Transverse colon (tissue), 4 donors: ENCODE measurements around the gene IWS1. TPM values are rescaled to one million over a fixed set of nuclear protein-coding genes. Genes with fewer than 3 reads are reported as not detected.
"Not testable (repeated sequence)": the region's sequence is repeated elsewhere in the genome, so short reads cannot be mapped to it uniquely, and the experiment has no call there.

ENCODE experiments used
- DNase-seq: peaks from one replicate; pipeline ENCODE4 v3.0.0-alpha.2; 2019
- H3K27ac ChIP-seq, 4 donors: fragments of 200-600 bp; sonication (generic); 2 replicates each; pipeline ENCODE4 v1.5.1; 2016 to 2018; ENCODE audit warnings: inconsistent platforms in 4 of 4
- H3K27me3 ChIP-seq: fragments of 200-600 bp; sonication (generic); 2 replicates; pipeline ENCODE4 v1.5.1; 2017; ENCODE audit warnings: inconsistent platforms
- H3K36me3 ChIP-seq, 4 donors: fragments of 200-600 bp; sonication (generic); 2 replicates each; pipeline ENCODE4 v1.5.1; 2017 to 2019; ENCODE audit warnings: inconsistent platforms in 4 of 4
- H3K4me1 ChIP-seq, 4 donors: fragments of 200-600 bp; sonication (generic); 2 replicates each; pipeline ENCODE4 v1.5.1; 2017 to 2020; ENCODE audit warnings: inconsistent platforms in 4 of 4
- H3K4me3 ChIP-seq, 4 donors: fragments of 200-600 bp; sonication (generic); 1 replicate in 1 of 4; 2 replicates in 3 of 4; pipeline versions ENCODE4 v1.5.1 to v1.6.1; 2017 to 2019; ENCODE audit warnings: inconsistent platforms in 4 of 4
- H3K9me3 ChIP-seq, 2 donors: fragments of 200-600 bp; sonication (generic); 2 replicates each; pipeline ENCODE4 v1.5.1; 2017 to 2019; ENCODE audit warnings: inconsistent platforms in 2 of 2
- CTCF ChIP-seq, 5 experiments: fragments of 200-600 bp in 3 of 5; fragments of 450-650 bp in 2 of 5; sonication (generic) in 3 of 5; IDR thresholded peaks; 1 replicate in 2 of 5; 2 replicates in 3 of 5; pipeline ENCODE4 v1.5.1; 2016 to 2017; ENCODE audit warnings: antibody characterized with exemption in 5 of 5, inconsistent platforms in 3 of 5, mild to moderate bottlenecking in 2 of 5, moderate library complexity in 1 of 5
- EP300 ChIP-seq: sonication (generic); formaldehyde crosslinking; IDR thresholded peaks from one replicate; pipeline ENCODE4 v1.6.1; 2017; ENCODE audit warnings: antibody characterized with exemption, low read depth
- POLR2A ChIP-seq: fragments of 450-650 bp; IDR thresholded peaks from one replicate; pipeline ENCODE4 v1.6.1; 2016; ENCODE audit warnings: antibody characterized with exemption, mild to moderate bottlenecking, moderate library complexity
- POLR2AphosphoS5 ChIP-seq, 3 donors: sonication (generic); formaldehyde crosslinking; IDR thresholded peaks; one replicate each; pipeline ENCODE4 v1.6.1; 2016; ENCODE audit warnings: antibody characterized with exemption in 3 of 3
- WGBS, 2 donors: methylation state at CpG; one replicate each; pipeline ENCODE4 v1.1.5; 2018; ENCODE audit warnings: low coverage in 1 of 2; 5-methylcytosine and 5-hydroxymethylcytosine counted together
- in situ Hi-C, 4 donors: fragments of 200-750 bp; cut with MboI; loops; one replicate each; pipeline versions ENCODE4 v1.15.0 to v1.15.1; 2017; ENCODE audit warnings: low sequenced_read_pairs in 3 of 4, low pct_ligation_motif_present in 1 of 4, low pct_unique_long_range_greater_than_20kb in 1 of 4
- intact Hi-C: fragments of 100-400 bp; cut with DNase I; formaldehyde crosslinking; loops from one replicate; pipeline ENCODE4 v1.15.1; 2023; ENCODE audit warnings: low total_unique reads
- total RNA-seq, 4 donors: library from RNA; depleted of rRNA; stranded (reverse); fragments of >200 nt; gene quantifications; one replicate each; pipeline ENCODE4 v1.1.0, GENCODE V29; 2016

The IWS1 gene
- total RNA-seq, 4 donors from 2014 or later, result 27.3 to 139 (median 45.4) TPM

GRCh38 chr2:127531221-127531648 is 4.9 kb upstream of the IWS1 start:
- in situ Hi-C loops (no loop called here), intact Hi-C loops (no loop called here)
- 40 to 73% methylated on average over 1 to 4 of the region's 4 CpGs for WGBS, 2 donors
- no peaks in the 10 kb centered on the region for H3K9me3 ChIP-seq
- H3K4me3 ChIP-seq, result no peak overlapping the region
- no peaks in the 10 kb centered on the region for H3K27me3 ChIP-seq
- peak; percentile 41 for DNase-seq
- no peaks in the 10 kb centered on the region for H3K36me3 ChIP-seq
- TF ChIP-seq POLR2AphosphoS5 (IDR thresholded peaks at IDR 0.05), result peak in 2 of 3 donors; percentile 39 to 57
- peak in 4 of 5 experiments; percentile 13 to 47 (median 18) for TF ChIP-seq CTCF (IDR thresholded peaks at IDR 0.05)
- TF ChIP-seq POLR2A, result no peak
- peak overlapping the region in 1 of 4 donors; percentile 11 for H3K27ac ChIP-seq
- peaks cover 0 to 20% (median 13%) of the 10 kb centered on the region in 4 donors for H3K4me1 ChIP-seq

- 87 to 90% methylated on average over 3 of the region's 3 CpGs for WGBS, 2 donors
- no peak for TF ChIP-seq POLR2AphosphoS5 (IDR thresholded peaks at IDR 0.05)
- no peak for TF ChIP-seq EP300
- no peak for TF ChIP-seq CTCF (IDR thresholded peaks at IDR 0.05)
- no peak for TF ChIP-seq POLR2A
- Histone ChIP-seq H3K4me3 (no peak overlapping the region), H3K27ac (peak overlapping the region in 1 of 4 donors; percentile 11), H3K4me1 (peaks cover 0 to 20% (median 13%) of the 10 kb centered on the region in 4 donors), H3K27me3 (no peaks in the 10 kb centered on the region), H3K9me3 (no peaks in the 10 kb centered on the region), H3K36me3 (no peaks in the 10 kb centered on the region)
- in situ Hi-C loops, result no loop called here
- no peak for DNase-seq
- intact Hi-C loops, result no loop called here
Observed at GRCh38 chr2:127530245-127531140, 4.2 kb upstream of the IWS1 start.

- DNase-seq, H3K36me3 ChIP-seq, H3K4me3 ChIP-seq, H3K27me3 ChIP-seq, in situ Hi-C loops, intact Hi-C loops, H3K9me3 ChIP-seq, H3K27ac ChIP-seq: not testable (repeated sequence)
- 91% methylated on average over 2 of the region's 2 CpGs; no CpG with 5 or more reads in 1 of the 2 donors for WGBS, 2 donors
- H3K4me1 ChIP-seq, result peaks cover 0 to 21% (median 17%) of the 10 kb centered on the region in 4 donors
Observed at GRCh38 chr2:127529416-127529815, 3.1 kb upstream of the IWS1 start.

GRCh38 chr2:127528487-127528886 is 2.2 kb upstream of the IWS1 start:
- no peak for DNase-seq
- in situ Hi-C loops, result no loop called here

More at GRCh38 chr2:127528487-127528886, 2.2 kb upstream of the IWS1 start:
- Histone ChIP-seq H3K27me3 (no peaks in the 10 kb centered on the region), H3K4me1 (peaks cover 0 to 25% (median 19%) of the 10 kb centered on the region in 4 donors), H3K4me3 (no peak overlapping the region), H3K27ac (no peak overlapping the region), H3K36me3 (no peaks in the 10 kb centered on the region), H3K9me3 (no peaks in the 10 kb centered on the region)
- intact Hi-C loops, result no loop called here
- WGBS, 2 donors, result 20 to 83% methylated on average over 1 to 4 of the region's 4 CpGs
- no peak for TF ChIP-seq POLR2AphosphoS5 (IDR thresholded peaks at IDR 0.05)
- no peak for TF ChIP-seq CTCF (IDR thresholded peaks at IDR 0.05)
- no peak for TF ChIP-seq EP300
- TF ChIP-seq POLR2A, result no peak
